Stomach (tissue), 4 donors: ENCODE data around the gene IQSEC3.

Experiments used
- EP300 ChIP-seq: sonication (generic); formaldehyde crosslinking; IDR thresholded peaks from one replicate; pipeline ENCODE4 v1.6.1; 2017; ENCODE audit warnings: antibody characterized with exemption
- POLR2A ChIP-seq, 4 donors: fragments of 450-650 bp; IDR thresholded peaks; one replicate each; pipeline ENCODE4 v1.6.1; 2016; ENCODE audit warnings: antibody characterized with exemption in 4 of 4, control low read depth in 2 of 4, mild to moderate bottlenecking in 1 of 4, moderate library complexity in 1 of 4
- TF ChIP-seq, protein P1 (sequence below), 7 experiments: fragments of 450-650 bp in 4 of 7; fragments of 200-600 bp in 3 of 7; sonication (generic) in 3 of 7; IDR thresholded peaks; one replicate each; pipeline ENCODE4 v1.5.1; 2016 to 2019; ENCODE audit warnings: antibody characterized with exemption in 7 of 7, control low read depth in 2 of 7, mild to moderate bottlenecking in 1 of 7

DNA sequence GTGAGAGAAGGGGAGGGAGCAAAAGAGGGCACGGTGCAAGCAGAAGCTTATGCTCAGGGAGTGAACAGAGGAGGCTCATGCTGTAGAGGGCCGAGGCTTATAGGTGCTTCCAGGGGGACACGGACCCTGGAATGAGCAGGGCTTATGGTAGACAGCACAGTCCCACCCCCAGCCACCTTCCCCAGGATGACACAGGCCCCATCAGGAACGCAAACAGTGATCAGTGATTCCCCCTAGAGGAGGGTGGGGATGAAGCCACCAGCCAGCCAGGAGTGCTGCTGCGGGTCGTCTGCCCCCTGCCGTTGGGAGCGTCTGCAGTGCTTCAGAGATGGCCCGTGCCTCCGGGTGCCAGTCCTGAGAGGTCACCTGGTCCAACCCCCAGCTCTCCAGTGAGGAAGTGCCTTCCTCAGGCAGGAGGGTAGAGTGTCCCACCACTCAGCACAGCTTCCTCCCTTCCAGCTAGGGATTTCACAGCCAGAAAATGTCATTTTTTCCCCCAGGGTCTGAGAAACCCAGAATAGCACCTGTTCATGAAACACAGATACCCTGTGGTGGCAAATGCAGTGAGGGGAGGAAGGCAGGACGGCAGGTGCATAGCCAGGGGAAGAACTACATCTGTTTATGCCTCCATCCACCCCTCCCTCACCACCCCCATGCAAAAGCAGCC, 86.6 kb downstream of the IQSEC3 start:
- TF ChIP-seq, protein P1, sequence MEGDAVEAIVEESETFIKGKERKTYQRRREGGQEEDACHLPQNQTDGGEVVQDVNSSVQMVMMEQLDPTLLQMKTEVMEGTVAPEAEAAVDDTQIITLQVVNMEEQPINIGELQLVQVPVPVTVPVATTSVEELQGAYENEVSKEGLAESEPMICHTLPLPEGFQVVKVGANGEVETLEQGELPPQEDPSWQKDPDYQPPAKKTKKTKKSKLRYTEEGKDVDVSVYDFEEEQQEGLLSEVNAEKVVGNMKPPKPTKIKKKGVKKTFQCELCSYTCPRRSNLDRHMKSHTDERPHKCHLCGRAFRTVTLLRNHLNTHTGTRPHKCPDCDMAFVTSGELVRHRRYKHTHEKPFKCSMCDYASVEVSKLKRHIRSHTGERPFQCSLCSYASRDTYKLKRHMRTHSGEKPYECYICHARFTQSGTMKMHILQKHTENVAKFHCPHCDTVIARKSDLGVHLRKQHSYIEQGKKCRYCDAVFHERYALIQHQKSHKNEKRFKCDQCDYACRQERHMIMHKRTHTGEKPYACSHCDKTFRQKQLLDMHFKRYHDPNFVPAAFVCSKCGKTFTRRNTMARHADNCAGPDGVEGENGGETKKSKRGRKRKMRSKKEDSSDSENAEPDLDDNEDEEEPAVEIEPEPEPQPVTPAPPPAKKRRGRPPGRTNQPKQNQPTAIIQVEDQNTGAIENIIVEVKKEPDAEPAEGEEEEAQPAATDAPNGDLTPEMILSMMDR (IDR thresholded peaks at IDR 0.05), result peak in 4 of 7 experiments; percentile 12 to 52 (median 34)
- no peak for TF ChIP-seq POLR2A (IDR thresholded peaks at IDR 0.05)
- TF ChIP-seq EP300, result no peak
